Measurements from ENCODE around the gene CORO2A.

GRCh38 chr9:98201102-98201501 lies 8.7 kb upstream of the CORO2A start:
- TF ChIP-seq CTCF (IDR thresholded peaks at IDR 0.05) (no peak), POLR2A (IDR thresholded peaks at IDR 0.05; ENCODE audit: low read depth) (no peak)

All from esophagus muscularis mucosa (tissue), 3 donors.